ENCODE results near the gene C1QTNF7.

GRCh38 chr4:15414551-15415091 lies 13.2 kb upstream of the C1QTNF7 start:
- TF ChIP-seq POLR2AphosphoS5 (IDR thresholded peaks at IDR 0.05; ENCODE audit: low read depth, low read length) (no peak), CTCF (IDR thresholded peaks at IDR 0.05 in 2 of 3, conservative IDR thresholded peaks at IDR 0.05 in 1 of 3; ENCODE audit: borderline replicate concordance in 1 of 3, insufficient read depth in 1 of 3, low read depth in 2 of 3, low read length in 2 of 3) (no peak), POLR2A (IDR thresholded peaks at IDR 0.05; ENCODE audit: borderline replicate concordance, extremely low read depth, insufficient read depth, insufficient read length) (no peak), EZH2 (IDR thresholded peaks at IDR 0.05) (no peak), ZNF274 (IDR thresholded peaks at IDR 0.05; ENCODE audit: low read depth, low read length) (no peak), JUND (IDR thresholded peaks at IDR 0.05) (no peak), FOSL1 (IDR thresholded peaks at IDR 0.05; ENCODE audit: low read depth) (no peak), EZH2phosphoT487 (IDR thresholded peaks at IDR 0.05; ENCODE audit: borderline replicate concordance) (no peak), TCF7L2 (IDR thresholded peaks at IDR 0.05; ENCODE audit: borderline replicate concordance, extremely low read depth, insufficient read depth, insufficient read length) (no peak)
- TF ChIP-seq, protein P1, sequence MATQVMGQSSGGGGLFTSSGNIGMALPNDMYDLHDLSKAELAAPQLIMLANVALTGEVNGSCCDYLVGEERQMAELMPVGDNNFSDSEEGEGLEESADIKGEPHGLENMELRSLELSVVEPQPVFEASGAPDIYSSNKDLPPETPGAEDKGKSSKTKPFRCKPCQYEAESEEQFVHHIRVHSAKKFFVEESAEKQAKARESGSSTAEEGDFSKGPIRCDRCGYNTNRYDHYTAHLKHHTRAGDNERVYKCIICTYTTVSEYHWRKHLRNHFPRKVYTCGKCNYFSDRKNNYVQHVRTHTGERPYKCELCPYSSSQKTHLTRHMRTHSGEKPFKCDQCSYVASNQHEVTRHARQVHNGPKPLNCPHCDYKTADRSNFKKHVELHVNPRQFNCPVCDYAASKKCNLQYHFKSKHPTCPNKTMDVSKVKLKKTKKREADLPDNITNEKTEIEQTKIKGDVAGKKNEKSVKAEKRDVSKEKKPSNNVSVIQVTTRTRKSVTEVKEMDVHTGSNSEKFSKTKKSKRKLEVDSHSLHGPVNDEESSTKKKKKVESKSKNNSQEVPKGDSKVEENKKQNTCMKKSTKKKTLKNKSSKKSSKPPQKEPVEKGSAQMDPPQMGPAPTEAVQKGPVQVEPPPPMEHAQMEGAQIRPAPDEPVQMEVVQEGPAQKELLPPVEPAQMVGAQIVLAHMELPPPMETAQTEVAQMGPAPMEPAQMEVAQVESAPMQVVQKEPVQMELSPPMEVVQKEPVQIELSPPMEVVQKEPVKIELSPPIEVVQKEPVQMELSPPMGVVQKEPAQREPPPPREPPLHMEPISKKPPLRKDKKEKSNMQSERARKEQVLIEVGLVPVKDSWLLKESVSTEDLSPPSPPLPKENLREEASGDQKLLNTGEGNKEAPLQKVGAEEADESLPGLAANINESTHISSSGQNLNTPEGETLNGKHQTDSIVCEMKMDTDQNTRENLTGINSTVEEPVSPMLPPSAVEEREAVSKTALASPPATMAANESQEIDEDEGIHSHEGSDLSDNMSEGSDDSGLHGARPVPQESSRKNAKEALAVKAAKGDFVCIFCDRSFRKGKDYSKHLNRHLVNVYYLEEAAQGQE (IDR thresholded peaks at IDR 0.05; ENCODE audit: low read depth), result no peak
